Measurements from ENCODE around the gene EXOSC2. TPM values are rescaled to one million over a fixed set of nuclear protein-coding genes. Genes with fewer than 3 reads are reported as not detected.

Gene EXOSC2
- total and polyA plus RNA-seq, 2 of the 13 experiments (the other 11 are each of a cell fraction or from before 2014, with no cell fraction given): 27.5 to 63.8 TPM

GRCh38 chr9:130682421-130683121 lies 11.0 kb upstream of the EXOSC2 start (continued):
- TF ChIP-seq ZBTB40 (IDR thresholded peaks at IDR 0.05): no peak
- TF ChIP-seq ZBTB40 (CRISPR knock-in tag; IDR thresholded peaks at IDR 0.05): no peak
- TF ChIP-seq RBM22 (optimal IDR thresholded peaks at IDR 0.05; ENCODE audit: low read length): no peak
- TF ChIP-seq SP1 (IDR thresholded peaks at IDR 0.05): no peak
- no peak for TF ChIP-seq SP1 (CRISPR knock-in tag; IDR thresholded peaks at IDR 0.05)
- no peak for TF ChIP-seq AKAP8 (CRISPR knock-in tag; IDR thresholded peaks at IDR 0.05)
- TF ChIP-seq SUZ12 (IDR thresholded peaks at IDR 0.05; ENCODE audit: low read depth, low read length): no peak
- TF ChIP-seq ZNF737 (CRISPR knock-in tag; IDR thresholded peaks at IDR 0.05; ENCODE audit: borderline replicate concordance): no peak
- TF ChIP-seq IRX3 (CRISPR knock-in tag; IDR thresholded peaks at IDR 0.05; ENCODE audit: borderline replicate concordance, low read depth): no peak
- no peak for TF ChIP-seq ZNF546 (CRISPR knock-in tag; conservative IDR thresholded peaks at IDR 0.05)
- 0 out of 2 replicates have a peak, but pooled peaks have one; percentile 61 for TF ChIP-seq ARID2 (CRISPR knock-in tag; IDR thresholded peaks at IDR 0.05; ENCODE audit: borderline replicate concordance)
- no peak for TF ChIP-seq TBX3 (IDR thresholded peaks at IDR 0.05; ENCODE audit: borderline replicate concordance)
- no peak for TF ChIP-seq PLRG1 (conservative IDR thresholded peaks at IDR 0.05)
- TF ChIP-seq HNRNPK (IDR thresholded peaks at IDR 0.05; ENCODE audit: low read depth, low read length, poor library complexity, severe bottlenecking): no peak
- no peak for TF ChIP-seq E2F5 (CRISPR knock-in tag; conservative IDR thresholded peaks at IDR 0.05)
- TF ChIP-seq SRSF9 (IDR thresholded peaks at IDR 0.05; ENCODE audit: borderline replicate concordance, insufficient read depth, low read depth, low read length, poor library complexity, severe bottlenecking): no peak
- no peak for TF ChIP-seq DRAP1 (CRISPR knock-in tag; IDR thresholded peaks at IDR 0.05)
- no peak for TF ChIP-seq ELK4 (CRISPR knock-in tag; IDR thresholded peaks at IDR 0.05; ENCODE audit: borderline replicate concordance)
- no peak for TF ChIP-seq ZNF17 (CRISPR knock-in tag; IDR thresholded peaks at IDR 0.05)
